K562 (cell line): ENCODE results near the gene SH3BP2. TPM values are rescaled to one million over a fixed set of nuclear protein-coding genes. Genes with fewer than 3 reads are reported as not detected.
A peak's percentile ranks its signal among the peaks of the same experiment; 100 is the strongest.

Experiments
- ATAC-seq: fragments of 200-7000 bp; cut with Tn5 transposase; 3 replicates; pipeline ENCODE4 v1.9.1; 2020; ENCODE audit warnings: moderate library complexity
- BruUV-seq: library from RNA; stranded (reverse); fragments of 400-500 nt; replicated peaks from 2 replicates; lab custom pipeline; 2021; lab: Mats Ljungman, UMichigan
- CTCF ChIA-PET: fragments of 300-600 bp; formaldehyde crosslinking; extraction: SDS; loops from one replicate; lab custom pipeline; 2021; ENCODE audit warnings: low intra/inter-chr PET ratio; lab: Yijun Ruan, JAX
- POLR2A ChIA-PET: fragments of 300-600, 350-650 bp; sonication (Branson Sonifier 250); formaldehyde crosslinking; extraction: SDS; loops from one replicate; lab custom pipeline; 2021; ENCODE audit warnings: antibody characterized with exemption, inconsistent platforms; lab: Yijun Ruan, JAX
- DNase-seq, 4 experiments: peaks; one replicate each; pipeline versions ENCODE4 v3.0.0 to v3.0.0-alpha.2; 2011 to 2018; ENCODE audit warnings: low spot score in 3 of 4, mixed read lengths in 3 of 4; ENCODE audit errors: extremely low read depth in 1 of 4
- FAIRE-seq: peaks from 2 replicates; lab custom pipeline; 2011; peaks lifted over from hg19 to GRCh38; lab: Jason Lieb, UNC
- H2AFZ ChIP-seq: 2 replicates; pipeline ENCODE4 v1.6.0; 2011; ENCODE audit warnings: low read depth, low read length, control low read depth, inconsistent platforms
- H3K27ac ChIP-seq: fragments of 200-600 bp; 3 replicates; pipeline ENCODE4 v1.8.0; 2011; ENCODE audit warnings: low read depth, mild to moderate bottlenecking, control low read depth, inconsistent platforms, low read length, moderate library complexity, mixed read lengths; ENCODE audit errors: extremely low read depth
- H3K27me3 ChIP-seq, 2 experiments: fragments of 300-600 bp in 1 of 2; 2 replicates in 1 of 2; 3 replicates in 1 of 2; pipeline versions ENCODE4 v1.6.0 to v1.8.0; 2011; ENCODE audit warnings: inconsistent platforms in 2 of 2, low read length in 2 of 2, mild to moderate bottlenecking in 1 of 2, mixed read lengths in 1 of 2, moderate library complexity in 1 of 2; ENCODE audit not compliant: control insufficient read depth in 2 of 2, insufficient read depth in 2 of 2
- H3K36me3 ChIP-seq: fragments of 300-600 bp; 3 replicates; pipeline ENCODE4 v1.8.0; 2011; ENCODE audit warnings: mild to moderate bottlenecking, low read length, inconsistent platforms; ENCODE audit not compliant: control insufficient read depth, insufficient read depth
- H3K4me1 ChIP-seq, 2 experiments: fragments of 200-600 bp in 1 of 2; replicated peaks in 1 of 2; 2 replicates in 1 of 2; 3 replicates in 1 of 2; pipeline versions ENCODE4 v1.5.1 to v1.8.0; 2011; ENCODE audit warnings: inconsistent platforms in 2 of 2, low read length in 2 of 2, mild to moderate bottlenecking in 1 of 2, mixed read lengths in 1 of 2, moderate library complexity in 1 of 2; ENCODE audit not compliant: control insufficient read depth in 2 of 2, insufficient read depth in 2 of 2
- H3K4me2 ChIP-seq: 2 replicates; pipeline ENCODE4 v1.6.1; 2011; ENCODE audit warnings: low read length, control low read depth, inconsistent platforms, mixed read lengths; ENCODE audit not compliant: insufficient read depth
- H3K4me3 ChIP-seq: fragments of 200-600 bp; sonication (generic), shearing (Covaris generic); 2 replicates; pipeline ENCODE4 v1.5.1; 2016; ENCODE audit warnings: control low read depth, inconsistent platforms
- H3K79me2 ChIP-seq: fragments of 200-600 bp; 3 replicates; pipeline ENCODE4 v1.8.0; 2011; ENCODE audit warnings: low read length, inconsistent platforms; ENCODE audit not compliant: control insufficient read depth, insufficient read depth
- H3K9ac ChIP-seq, 2 experiments: 2 replicates each; pipeline versions ENCODE4 v1.6.0 to v1.6.1; 2011; ENCODE audit warnings: low read depth in 2 of 2, low read length in 2 of 2, control low read depth in 1 of 2, inconsistent platforms in 1 of 2, mild to moderate bottlenecking in 1 of 2, mixed read lengths in 1 of 2; ENCODE audit not compliant: insufficient read depth in 1 of 2
- H3K9me1 ChIP-seq: one replicate; pipeline ENCODE4 v1.6.0; 2011; ENCODE audit warnings: inconsistent platforms, mild to moderate bottlenecking, low read length, moderate library complexity; ENCODE audit not compliant: control insufficient read depth, insufficient read depth
- H3K9me3 ChIP-seq: replicated peaks from 2 replicates; pipeline ENCODE4 v1.5.1; 2011; ENCODE audit warnings: low read depth, low read length, inconsistent platforms; ENCODE audit not compliant: control insufficient read depth, insufficient read depth
- H4K20me1 ChIP-seq: replicated peaks from 2 replicates; pipeline ENCODE4 v1.6.1; 2011; ENCODE audit warnings: low read length, inconsistent platforms, mixed read lengths; ENCODE audit not compliant: control insufficient read depth, insufficient read depth
- CBX3 ChIP-seq, 2 experiments: IDR thresholded peaks; 1 replicate in 1 of 2; 2 replicates in 1 of 2; pipeline ENCODE4 v1.6.1; 2012; ENCODE audit warnings: inconsistent platforms in 2 of 2, low read length in 2 of 2, borderline replicate concordance in 1 of 2, control low read depth in 1 of 2
- CHD1 ChIP-seq: fragments of 200-600 bp; sonication (generic); IDR thresholded peaks from one replicate; pipeline ENCODE4 v1.6.1; 2012; ENCODE audit warnings: mild to moderate bottlenecking, moderate library complexity, low read length, inconsistent platforms
- JUND ChIP-seq, 2 experiments: IDR thresholded peaks; 2 replicates in 1 of 2; 3 replicates in 1 of 2; pipeline ENCODE4 v1.6.1; 2011; ENCODE audit warnings: borderline replicate concordance in 2 of 2, low read depth in 2 of 2, low read length in 2 of 2, improper control_type of control experiment in 1 of 2, missing biosample characterization in 1 of 2, missing genetic modification characterization in 1 of 2, missing genetic modification reagents in 1 of 2
- ZNF384 ChIP-seq: IDR thresholded peaks from 2 replicates; pipeline ENCODE4 v1.6.1; 2012; ENCODE audit warnings: low read depth, low read length, improper control_type of control experiment
- WGBS: fragments of 100-300 bp; shearing (Covaris generic); methylation state at CpG from one replicate; pipeline ENCODE4 v1.1.6; 2016; ENCODE audit warnings: low coverage, mixed read lengths; ENCODE audit not compliant: insufficient coverage; ENCODE audit errors: missing lambda C conversion rate; 5-methylcytosine and 5-hydroxymethylcytosine counted together
- in situ Hi-C: fragments of 300-500 bp; cut with MboI; formaldehyde crosslinking; loops from 4 replicates; pipeline ENCODE4 v1.15.0; 2018; ENCODE audit warnings: inconsistent platforms, mixed read lengths
- intact Hi-C: fragments of 100-400 bp; cut with micrococcal nuclease; formaldehyde crosslinking; loops from 2 replicates; pipeline ENCODE4 v1.14.2; 2022
- polyA plus RNA-seq, 8 experiments: library from polyadenylated mRNA; depleted of rRNA in 4 of 8; stranded (reverse) in 5 of 8; unstranded in 3 of 8; fragments of >200 nt; fragmentation: Nextera tagmentation in 2 of 8; fragmentation: Illumina TruSeq in 1 of 8; extraction: Ambion mirVana in 2 of 8; extraction: Trizol in 1 of 8; gene quantifications; 2 replicates each; pipeline versions ENCODE4 v1.2.1 to v1.2.3, GENCODE V29; 2011 to 2014; ENCODE audit warnings: inconsistent platforms in 1 of 8, missing spikeins in 1 of 8
- total RNA-seq, 7 experiments: library from RNA; depleted of rRNA in 6 of 7; stranded (reverse); fragments of >200 nt in 6 of 7; fragmentation: Illumina TruSeq in 2 of 7; extraction: Trizol in 2 of 7; gene quantifications; 2 replicates each; pipeline versions ENCODE4 v1.2.1 to v1.2.3, GENCODE V29; 2011 to 2021; ENCODE audit warnings: low replicate concordance in 1 of 7

SH3BP2 gene
- total and polyA plus RNA-seq, 9 of the 15 experiments (the other 6 are each of a cell fraction or from before 2014, with no cell fraction given) = 0.34 to 16.0 (median 5.1) TPM

GRCh38 chr4:2848449-2848848 is 55.6 kb downstream of the SH3BP2 start:
- intact Hi-C loops = no loop called here
- H2AFZ ChIP-seq = no peak overlapping the region
- no TSS peak for BruUV-seq
- no peaks in the 10 kb centered on the region for H3K27me3 ChIP-seq
- CTCF ChIA-PET = no interaction called here
- H3K9me3 ChIP-seq = no peaks in the 10 kb centered on the region
- FAIRE-seq = no peak
- no peak overlapping the region for H3K4me3 ChIP-seq
- peaks cover 31 to 33% of the 10 kb centered on the region in 2 experiments for H3K4me1 ChIP-seq
- no peak overlapping the region for H3K4me2 ChIP-seq
- H3K9ac ChIP-seq = no peak overlapping the region
- peak in 1 of 4 experiments; percentile 44 for DNase-seq
- in situ Hi-C loops = no loop called here
- H4K20me1 ChIP-seq = peaks cover 23% of the 10 kb centered on the region; the same call in 1 of the 2 replicates
- TF ChIP-seq JUND (IDR thresholded peaks at IDR 0.05; ENCODE audit: borderline replicate concordance, low read depth, low read length) (no peak), JUND (tag; IDR thresholded peaks at IDR 0.05; ENCODE audit: borderline replicate concordance, low read depth, low read length) (0 out of 3 replicates have a peak, but pooled peaks have one; percentile 18), CBX3 (IDR thresholded peaks at IDR 0.05; ENCODE audit: borderline replicate concordance in 1 of 2, low read length in 2 of 2) (no peak), CHD1 (no peak), ZNF384 (peak; percentile 69)
- peaks cover under 1% of the 10 kb centered on the region; the same call in 1 of the 3 replicates for H3K36me3 ChIP-seq
- 68% methylated on average over 2 of the region's 2 CpGs for WGBS
- peaks cover 83% of the 10 kb centered on the region for H3K79me2 ChIP-seq
- H3K9me1 ChIP-seq = no peaks in the 10 kb centered on the region
- no peak for ATAC-seq
- POLR2A ChIA-PET = interaction anchor here (1.0 to 1.3 kb wide), 2 partner anchors 16 to 25 kb away, joined by 3 read pairs; no protein-coding TSS in a partner anchor
- H3K27ac ChIP-seq = no peak overlapping the region
